Gastroesophageal sphincter (tissue), 3 donors: Measurements from ENCODE around the gene RAD51B.

Experiments used
- POLR2A ChIP-seq, 2 donors: fragments of 450-650 bp; IDR thresholded peaks; one replicate each; pipeline ENCODE4 v1.6.1; 2017; ENCODE audit warnings: antibody characterized with exemption in 2 of 2, mild to moderate bottlenecking in 2 of 2, moderate library complexity in 1 of 2
- TF ChIP-seq, protein P1 (sequence below), 4 experiments: fragments of 200-600 bp in 2 of 4; fragments of 450-650 bp in 2 of 4; sonication (generic) in 1 of 4; IDR thresholded peaks; one replicate each; pipeline ENCODE4 v1.5.1; 2017 to 2019; ENCODE audit warnings: antibody characterized with exemption in 4 of 4, mild to moderate bottlenecking in 2 of 4, moderate library complexity in 2 of 4

DNA sequence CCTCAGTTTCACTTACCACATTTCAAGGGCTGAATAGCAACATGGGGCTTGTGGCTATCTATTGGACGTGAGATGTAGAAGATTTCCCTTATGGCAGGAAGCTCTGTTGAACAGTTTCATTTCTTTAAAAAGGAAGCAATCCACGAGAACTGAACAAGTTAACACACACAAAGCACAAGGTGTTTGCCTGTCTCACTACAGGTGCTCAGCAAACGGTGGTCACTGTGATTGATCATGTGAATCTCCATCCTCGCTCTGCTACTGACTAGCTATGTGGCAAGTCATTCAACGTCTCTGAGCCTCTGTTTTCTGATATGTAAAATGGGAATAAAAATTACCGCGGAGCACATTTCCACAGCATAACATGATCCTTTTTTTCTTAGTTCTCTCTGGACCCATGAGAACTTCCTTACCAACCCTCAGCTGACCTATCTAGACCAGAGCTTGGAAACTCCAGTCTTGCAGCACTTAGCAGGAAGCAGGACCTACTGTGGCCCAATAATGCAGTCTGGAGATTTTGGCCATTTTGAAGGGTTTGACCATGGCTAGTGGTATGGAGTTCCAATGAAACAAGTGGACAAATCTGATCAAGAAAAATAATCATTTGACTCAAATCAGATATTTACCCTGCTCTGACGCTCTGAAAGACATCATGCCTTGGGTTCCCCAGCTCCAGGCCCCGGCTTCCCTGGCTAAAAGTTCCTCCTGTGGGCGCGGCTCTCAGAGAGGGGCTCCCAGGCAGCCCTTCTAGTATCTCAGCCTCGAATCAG lies 694.4 kb downstream of the RAD51B start:
- TF ChIP-seq, protein P1, sequence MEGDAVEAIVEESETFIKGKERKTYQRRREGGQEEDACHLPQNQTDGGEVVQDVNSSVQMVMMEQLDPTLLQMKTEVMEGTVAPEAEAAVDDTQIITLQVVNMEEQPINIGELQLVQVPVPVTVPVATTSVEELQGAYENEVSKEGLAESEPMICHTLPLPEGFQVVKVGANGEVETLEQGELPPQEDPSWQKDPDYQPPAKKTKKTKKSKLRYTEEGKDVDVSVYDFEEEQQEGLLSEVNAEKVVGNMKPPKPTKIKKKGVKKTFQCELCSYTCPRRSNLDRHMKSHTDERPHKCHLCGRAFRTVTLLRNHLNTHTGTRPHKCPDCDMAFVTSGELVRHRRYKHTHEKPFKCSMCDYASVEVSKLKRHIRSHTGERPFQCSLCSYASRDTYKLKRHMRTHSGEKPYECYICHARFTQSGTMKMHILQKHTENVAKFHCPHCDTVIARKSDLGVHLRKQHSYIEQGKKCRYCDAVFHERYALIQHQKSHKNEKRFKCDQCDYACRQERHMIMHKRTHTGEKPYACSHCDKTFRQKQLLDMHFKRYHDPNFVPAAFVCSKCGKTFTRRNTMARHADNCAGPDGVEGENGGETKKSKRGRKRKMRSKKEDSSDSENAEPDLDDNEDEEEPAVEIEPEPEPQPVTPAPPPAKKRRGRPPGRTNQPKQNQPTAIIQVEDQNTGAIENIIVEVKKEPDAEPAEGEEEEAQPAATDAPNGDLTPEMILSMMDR (IDR thresholded peaks at IDR 0.05): no peak
- no peak for TF ChIP-seq POLR2A (IDR thresholded peaks at IDR 0.05)
